ENCODE measurements around the gene PHKG1. TPM values are rescaled to one million over a fixed set of nuclear protein-coding genes. Genes with fewer than 3 reads are reported as not detected.

PHKG1 gene
- total and polyA plus RNA-seq, 2 of the 8 experiments (the other 6 are each of a cell fraction or from before 2014, with no cell fraction given): 0.03 to 0.61 TPM

- H3K79me2 ChIP-seq (ENCODE audit: control insufficient read depth in 1 of 2, insufficient read depth in 2 of 2, low read length in 2 of 2): no peaks in the 10 kb centered on the region
- no peaks in the 10 kb centered on the region for H3K9me3 ChIP-seq (ENCODE audit: insufficient read depth in 2 of 2, low read depth in 1 of 2, low read length in 1 of 2)
- no peak overlapping the region for H3K18ac ChIP-seq (ENCODE audit: extremely low read depth, low read length)
- H2BK5ac ChIP-seq (ENCODE audit: low read depth, low read length): no peak overlapping the region
- no peak overlapping the region for H2BK20ac ChIP-seq (ENCODE audit: low read length)
- no peaks in the 10 kb centered on the region for H3K23me2 ChIP-seq (ENCODE audit: low read depth, low read length)
- no peak for TF ChIP-seq SP4 (IDR thresholded peaks at IDR 0.05; ENCODE audit: low read length)
- TF ChIP-seq ATF2 (IDR thresholded peaks at IDR 0.05; ENCODE audit: low read length): no peak
- TF ChIP-seq RAD21 (IDR thresholded peaks at IDR 0.05 in 1 of 2, conservative IDR thresholded peaks at IDR 0.05 in 1 of 2; ENCODE audit: low read depth in 2 of 2, low read length in 2 of 2): no peak
- H2BK15ac ChIP-seq (ENCODE audit: low read length): no peak overlapping the region
- H2AK5ac ChIP-seq (ENCODE audit: low read depth, low read length): no peak overlapping the region
- DNase-seq (ENCODE audit: low read depth in 1 of 2, low spot score in 2 of 2) (no peak), FAIRE-seq (no peak)
- H3K27me3 ChIP-seq (replicated peaks in 1 of 4; ENCODE audit: control insufficient read depth in 3 of 4, extremely low read depth in 1 of 4, insufficient read depth in 3 of 4, low read length in 3 of 4): no peaks in the 10 kb centered on the region
- H3K4me3 ChIP-seq (ENCODE audit: extremely low read depth in 1 of 4, insufficient read depth in 2 of 4, low read depth in 3 of 4, low read length in 4 of 4): no peak overlapping the region
- H4K91ac ChIP-seq (replicated peaks; ENCODE audit: insufficient read length, low read length): no peak overlapping the region
- no peak overlapping the region for H3K56ac ChIP-seq (replicated peaks; ENCODE audit: insufficient read length, low read depth, low read length)
- H3K23ac ChIP-seq (ENCODE audit: insufficient read length): no peak overlapping the region
- H3K9ac ChIP-seq (replicated peaks in 1 of 4; ENCODE audit: extremely low read depth in 1 of 4, low read depth in 3 of 4, low read length in 3 of 4): no peak overlapping the region
- H3K27ac ChIP-seq (ENCODE audit: low read depth, low read length): no peak overlapping the region
- H4K20me1 ChIP-seq (replicated peaks in 1 of 2; ENCODE audit: control insufficient read depth in 1 of 2, insufficient read depth in 2 of 2, low read length in 2 of 2): no peaks in the 10 kb centered on the region
- no peaks in the 10 kb centered on the region for H3K4me1 ChIP-seq (replicated peaks in 1 of 4; ENCODE audit: control insufficient read depth in 3 of 4, insufficient read depth in 4 of 4, low read length in 3 of 4)
- WGBS, 2 experiments (ENCODE audit: extremely low coverage in 1 of 2, insufficient coverage in 1 of 2, insufficient read length in 1 of 2, insufficient replicate concordance in 2 of 2, low coverage in 1 of 2, low lambda C conversion rate in 2 of 2, missing lambda C conversion rate in 1 of 2): 96% methylated on average over 16 of the region's 16 CpGs; no CpG with 5 or more reads in 1 of the 2 experiments
- H4K8ac ChIP-seq (ENCODE audit: extremely low read depth, insufficient read depth, low read length): no peak overlapping the region
- no peak overlapping the region for H3K4ac ChIP-seq (replicated peaks; ENCODE audit: insufficient read length, low read depth, low read length)
- no peak overlapping the region for H3K4me2 ChIP-seq (ENCODE audit: insufficient read depth in 1 of 2, low read depth in 2 of 2, low read length in 2 of 2)
- peaks cover 0 to 25% (median 8%) of the 10 kb centered on the region in 4 experiments; a peak in 7 of 8 replicates for H3K36me3 ChIP-seq (ENCODE audit: control insufficient read depth in 2 of 4, insufficient read depth in 4 of 4, low read length in 3 of 4)
- POLR2A ChIA-PET (ENCODE audit: partially characterized antibody): interaction anchor here (0.8 to 1.7 kb wide), 6 partner anchors 9 to 27 kb away, joined by 3 to 5 read pairs (median 3); partner anchors contain the start of genes CCT6A, PSPH and SUMF2
- no peak overlapping the region for H2AFZ ChIP-seq (ENCODE audit: low read length)
- no peak overlapping the region for H3K14ac ChIP-seq (ENCODE audit: insufficient read length)
- no peak overlapping the region for H2BK12ac ChIP-seq (ENCODE audit: low read depth, low read length)
- no peak overlapping the region for H4K5ac ChIP-seq (ENCODE audit: insufficient read length, low read depth, low read length)
- no peak overlapping the region for H2BK120ac ChIP-seq (replicated peaks; ENCODE audit: low read depth, low read length)
- no peaks in the 10 kb centered on the region for H3K79me1 ChIP-seq (ENCODE audit: low read depth, low read length)
- CTCF ChIA-PET (ENCODE audit: partially characterized antibody): interaction anchor here (0.7 to 2.9 kb wide), 5 partner anchors 14 to 437 kb away, joined by 3 to 23 read pairs (median 3); partner anchors contain the start of gene PHKG1
Observed at GRCh38 chr7:56078196-56078595, 14.6 kb downstream of the PHKG1 start.

Measured in H1 (cell line).